CD4-positive, alpha-beta T cell treated with Interleukin-6 for 4 hours (primary cell): Measurements from ENCODE around the gene MR1.
"Not testable (repeated sequence)": the region's sequence is repeated elsewhere in the genome, so short reads cannot be mapped to it uniquely, and the experiment has no call there.

Source experiments
- DNase-seq: peaks from one replicate; pipeline ENCODE4 v3.0.0-alpha.2; 2020; ENCODE audit warnings: mixed read lengths

The MR1 gene

GRCh38 chr1:181032535-181032934, 1.2 kb upstream of the MR1 start:
- DNase-seq, result no peak

- peak; percentile 24 for DNase-seq
Measured at GRCh38 chr1:181033128-181033798, 520 bp upstream of the MR1 start.

- not testable (repeated sequence) for DNase-seq
Measured at GRCh38 chr1:181035210-181035609, 1.4 kb downstream of the MR1 start.

GRCh38 chr1:181036107-181036836, 2.5 kb downstream of the MR1 start:
- DNase-seq, result no peak

- no peak for DNase-seq
Measured at GRCh38 chr1:181037386-181037785, 3.6 kb downstream of the MR1 start.

GRCh38 chr1:181038399-181038873, 4.7 kb downstream of the MR1 start:
- DNase-seq, result peak; percentile 68

GRCh38 chr1:181040284-181040865, 6.6 kb downstream of the MR1 start:
- no peak for DNase-seq

GRCh38 chr1:181043025-181043888, 9.5 kb downstream of the MR1 start:
- DNase-seq, result no peak

- DNase-seq, result peak; percentile 24
Measured at GRCh38 chr1:181044449-181044966, 10.7 kb downstream of the MR1 start.

- DNase-seq, result not testable (repeated sequence)
Measured at GRCh38 chr1:181045946-181046345, 12.2 kb downstream of the MR1 start.

GRCh38 chr1:181049378-181049777, 15.6 kb downstream of the MR1 start:
- DNase-seq, result no peak

GRCh38 chr1:181050922-181051321, 17.1 kb downstream of the MR1 start:
- DNase-seq, result no peak

GRCh38 chr1:181056560-181056959, 22.8 kb downstream of the MR1 start:
- no peak for DNase-seq

- no peak for DNase-seq
Measured at GRCh38 chr1:181057079-181057478, 23.3 kb downstream of the MR1 start.

GRCh38 chr1:181059435-181059834, 25.7 kb downstream of the MR1 start:
- DNase-seq, result no peak

GRCh38 chr1:181060066-181060465, 26.3 kb downstream of the MR1 start:
- DNase-seq, result no peak

GRCh38 chr1:181060947-181061346, 27.2 kb downstream of the MR1 start:
- not testable (repeated sequence) for DNase-seq

- no peak for DNase-seq
Measured at GRCh38 chr1:181061487-181061886, 27.7 kb downstream of the MR1 start.

GRCh38 chr1:181061891-181062835, 28.4 kb downstream of the MR1 start:
- DNase-seq, result peak; percentile 11

GRCh38 chr1:181062836-181063428, 29.1 kb downstream of the MR1 start:
- DNase-seq, result peak; percentile 34

- DNase-seq, result no peak
Measured at GRCh38 chr1:181064011-181064623, 30.3 kb downstream of the MR1 start.
